Loucy (cell line): Measurements from ENCODE around the gene TOM1L1.

Experiments used
- EZH2phosphoT487 ChIP-seq: fragments of 200-600 bp; IDR thresholded peaks from 2 replicates; pipeline ENCODE4 v1.6.1; 2018; ENCODE audit warnings: antibody characterized with exemption, mild to moderate bottlenecking, moderate library complexity, borderline replicate concordance
- TF ChIP-seq, protein P1 (sequence below): fragments of 200-600 bp; sonication (generic); conservative IDR thresholded peaks from 2 replicates; pipeline ENCODE4 v1.5.1; 2014; ENCODE audit warnings: mild to moderate bottlenecking, antibody characterized with exemption, low read length

DNA sequence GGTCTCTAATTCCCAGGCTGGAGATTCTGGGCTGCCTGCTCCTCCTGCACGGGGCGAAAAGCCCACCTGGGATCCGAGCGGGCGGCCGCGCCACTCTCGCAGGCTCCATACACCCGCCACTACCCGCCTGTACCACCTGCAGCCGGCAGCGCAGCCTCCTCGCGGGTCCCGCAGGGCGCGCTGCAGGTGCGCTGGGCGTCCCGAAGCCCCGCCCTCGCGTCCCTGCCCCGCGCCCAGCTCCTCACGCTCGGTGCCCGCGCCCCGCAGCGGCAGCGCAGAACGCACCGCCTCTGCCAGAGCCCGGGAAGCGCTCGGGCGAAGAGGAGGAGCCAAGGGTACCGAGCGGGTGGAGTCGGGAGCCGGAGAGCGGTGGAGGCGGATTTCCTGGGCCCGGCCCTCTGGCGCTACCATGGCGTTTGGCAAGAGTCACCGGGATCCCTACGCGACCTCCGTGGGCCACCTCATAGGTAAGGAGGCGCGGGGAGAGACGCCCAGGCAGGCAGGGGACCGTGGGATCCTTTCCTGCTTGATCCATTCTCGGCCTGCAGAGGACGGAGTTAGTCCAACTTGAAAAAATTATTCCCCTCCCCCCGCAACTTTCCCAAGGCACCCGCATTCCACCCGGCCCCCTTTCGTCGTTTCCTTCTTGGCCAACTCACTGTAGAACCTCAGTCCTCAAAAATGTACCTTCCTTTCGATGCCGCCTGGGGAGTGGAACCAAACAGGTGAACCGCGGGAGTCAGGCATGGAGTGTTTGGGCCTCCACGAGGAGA is at the start of gene TOM1L1:
- TF ChIP-seq, protein P1, sequence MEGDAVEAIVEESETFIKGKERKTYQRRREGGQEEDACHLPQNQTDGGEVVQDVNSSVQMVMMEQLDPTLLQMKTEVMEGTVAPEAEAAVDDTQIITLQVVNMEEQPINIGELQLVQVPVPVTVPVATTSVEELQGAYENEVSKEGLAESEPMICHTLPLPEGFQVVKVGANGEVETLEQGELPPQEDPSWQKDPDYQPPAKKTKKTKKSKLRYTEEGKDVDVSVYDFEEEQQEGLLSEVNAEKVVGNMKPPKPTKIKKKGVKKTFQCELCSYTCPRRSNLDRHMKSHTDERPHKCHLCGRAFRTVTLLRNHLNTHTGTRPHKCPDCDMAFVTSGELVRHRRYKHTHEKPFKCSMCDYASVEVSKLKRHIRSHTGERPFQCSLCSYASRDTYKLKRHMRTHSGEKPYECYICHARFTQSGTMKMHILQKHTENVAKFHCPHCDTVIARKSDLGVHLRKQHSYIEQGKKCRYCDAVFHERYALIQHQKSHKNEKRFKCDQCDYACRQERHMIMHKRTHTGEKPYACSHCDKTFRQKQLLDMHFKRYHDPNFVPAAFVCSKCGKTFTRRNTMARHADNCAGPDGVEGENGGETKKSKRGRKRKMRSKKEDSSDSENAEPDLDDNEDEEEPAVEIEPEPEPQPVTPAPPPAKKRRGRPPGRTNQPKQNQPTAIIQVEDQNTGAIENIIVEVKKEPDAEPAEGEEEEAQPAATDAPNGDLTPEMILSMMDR: no peak
- no peak for TF ChIP-seq EZH2phosphoT487
